HG02759 (cell line): ENCODE data around the gene NT5C3A.
"Not testable (repeated sequence)": the region's sequence is repeated elsewhere in the genome, so short reads cannot be mapped to it uniquely, and the experiment has no call there.

Experiments
- ATAC-seq: cut with Tn5 transposase; IDR thresholded peaks from one replicate; pipeline ENCODE4 v1.9.1; 2021; ENCODE audit warnings: mild to moderate bottlenecking, moderate library complexity; ENCODE audit not compliant: unreplicated experiment

NT5C3A gene

GRCh38 chr7:32991068-32991585 is 71.4 kb downstream of the NT5C3A start:
- ATAC-seq, result not testable (repeated sequence)

GRCh38 chr7:32988148-32988547 is 74.4 kb downstream of the NT5C3A start:
- peak; percentile 79 for ATAC-seq

GRCh38 chr7:32979902-32980301 is 82.7 kb downstream of the NT5C3A start:
- ATAC-seq, result not testable (repeated sequence)

- not testable (repeated sequence) for ATAC-seq
Measured at GRCh38 chr7:32979246-32979645, 83.3 kb downstream of the NT5C3A start.

GRCh38 chr7:32977159-32977558 is 85.4 kb downstream of the NT5C3A start:
- not testable (repeated sequence) for ATAC-seq

- ATAC-seq, result not testable (repeated sequence)
Measured at GRCh38 chr7:32971967-32972366, 90.6 kb downstream of the NT5C3A start.

GRCh38 chr7:32967268-32967582 is 95.4 kb downstream of the NT5C3A start:
- ATAC-seq, result not testable (repeated sequence)

GRCh38 chr7:32966489-32967267 is 95.9 kb downstream of the NT5C3A start:
- not testable (repeated sequence) for ATAC-seq

- ATAC-seq, result peak; percentile 96
Measured at GRCh38 chr7:32964461-32965159, 98.0 kb downstream of the NT5C3A start.
